Measurements from ENCODE around the gene LENG8. TPM values are rescaled to one million over a fixed set of nuclear protein-coding genes. Genes with fewer than 3 reads are reported as not detected.

The LENG8 gene
- total and polyA plus RNA-seq, 2 of the 13 experiments (the other 11 are each of a cell fraction or from before 2014, with no cell fraction given) = 14.3 to 41.9 TPM

DNA sequence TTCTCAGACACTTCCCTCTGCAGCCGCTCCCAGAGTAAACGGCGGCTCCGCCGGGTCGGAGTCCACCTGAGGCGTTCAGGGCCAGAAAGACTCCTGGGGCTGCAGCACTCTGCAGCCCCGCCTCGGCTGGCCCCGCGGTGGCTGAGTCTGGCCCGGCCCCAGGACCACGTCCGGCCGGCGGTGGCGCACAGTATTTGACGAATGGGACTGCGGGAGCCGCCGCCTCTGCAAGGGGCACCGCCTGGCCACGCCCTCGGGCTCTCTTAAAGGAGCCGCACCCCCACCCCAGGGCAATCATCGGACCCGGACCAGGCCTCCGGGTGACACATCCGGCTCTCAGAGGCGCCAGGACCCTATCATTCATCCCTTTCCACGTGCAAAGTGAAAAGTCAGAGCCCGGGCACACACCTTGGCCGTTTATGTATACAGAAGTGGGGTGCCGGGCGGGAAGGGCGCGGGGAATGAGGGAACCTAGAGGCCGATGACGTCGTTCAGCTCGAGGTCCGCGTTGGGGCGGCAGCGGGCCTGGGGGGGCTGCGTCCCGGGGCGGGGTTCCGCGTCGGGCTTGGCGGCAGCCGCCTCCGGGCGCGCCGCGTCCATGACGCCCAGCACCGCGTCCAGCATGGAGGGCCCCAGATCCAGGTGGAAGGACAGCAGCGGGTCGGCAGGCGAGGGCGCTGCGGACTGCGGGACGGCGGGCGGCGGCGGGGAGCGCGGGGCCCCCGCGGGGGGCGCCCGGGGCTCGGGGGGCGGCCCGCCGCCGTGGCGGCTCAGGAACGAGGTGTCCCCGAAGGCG, 15.8 kb downstream of the LENG8 start (continued):
- TF ChIP-seq ARHGAP35 (CRISPR knock-in tag; IDR thresholded peaks at IDR 0.05; ENCODE audit: borderline replicate concordance) = no peak
- 0 out of 2 replicates have a peak, but pooled peaks have one; percentile 17 for TF ChIP-seq KDM4B (CRISPR knock-in tag; IDR thresholded peaks at IDR 0.05)
- no peak for TF ChIP-seq ELF1 (CRISPR knock-in tag; IDR thresholded peaks at IDR 0.05)
- TF ChIP-seq, protein P1, sequence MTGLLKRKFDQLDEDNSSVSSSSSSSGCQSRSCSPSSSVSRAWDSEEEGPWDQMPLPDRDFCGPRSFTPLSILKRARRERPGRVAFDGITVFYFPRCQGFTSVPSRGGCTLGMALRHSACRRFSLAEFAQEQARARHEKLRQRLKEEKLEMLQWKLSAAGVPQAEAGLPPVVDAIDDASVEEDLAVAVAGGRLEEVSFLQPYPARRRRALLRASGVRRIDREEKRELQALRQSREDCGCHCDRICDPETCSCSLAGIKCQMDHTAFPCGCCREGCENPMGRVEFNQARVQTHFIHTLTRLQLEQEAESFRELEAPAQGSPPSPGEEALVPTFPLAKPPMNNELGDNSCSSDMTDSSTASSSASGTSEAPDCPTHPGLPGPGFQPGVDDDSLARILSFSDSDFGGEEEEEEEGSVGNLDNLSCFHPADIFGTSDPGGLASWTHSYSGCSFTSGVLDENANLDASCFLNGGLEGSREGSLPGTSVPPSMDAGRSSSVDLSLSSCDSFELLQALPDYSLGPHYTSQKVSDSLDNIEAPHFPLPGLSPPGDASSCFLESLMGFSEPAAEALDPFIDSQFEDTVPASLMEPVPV (CRISPR knock-in tag; IDR thresholded peaks at IDR 0.05) = peak; percentile 36; the same call in 1 of the 2 replicates
- TF ChIP-seq SMARCE1 (IDR thresholded peaks at IDR 0.05; ENCODE audit: borderline replicate concordance) = no peak
- peak; percentile 33; the same call in 1 of the 2 replicates for TF ChIP-seq ESRRA (CRISPR knock-in tag; IDR thresholded peaks at IDR 0.05; ENCODE audit: low read depth)
- TF ChIP-seq, protein P2, sequence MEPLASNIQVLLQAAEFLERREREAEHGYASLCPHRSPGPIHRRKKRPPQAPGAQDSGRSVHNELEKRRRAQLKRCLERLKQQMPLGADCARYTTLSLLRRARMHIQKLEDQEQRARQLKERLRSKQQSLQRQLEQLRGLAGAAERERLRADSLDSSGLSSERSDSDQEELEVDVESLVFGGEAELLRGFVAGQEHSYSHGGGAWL (CRISPR knock-in tag; IDR thresholded peaks at IDR 0.05) = no peak; the same call in 1 of the 2 replicates
- TF ChIP-seq RELA (CRISPR knock-in tag; IDR thresholded peaks at IDR 0.05) = 0 out of 2 replicates have a peak, but pooled peaks have one; percentile 12
- no peak for TF ChIP-seq ZNF234 (CRISPR knock-in tag; conservative IDR thresholded peaks at IDR 0.05)
- TF ChIP-seq ATF1 (CRISPR knock-in tag; IDR thresholded peaks at IDR 0.05) = peak; percentile 86
- TF ChIP-seq ZNF839 (CRISPR knock-in tag; IDR thresholded peaks at IDR 0.05; ENCODE audit: borderline replicate concordance) = 0 out of 2 replicates have a peak, but pooled peaks have one; percentile 75
- no peak for TF ChIP-seq MYNN (CRISPR knock-in tag; IDR thresholded peaks at IDR 0.05; ENCODE audit: low read depth)
- TF ChIP-seq, protein P3, sequence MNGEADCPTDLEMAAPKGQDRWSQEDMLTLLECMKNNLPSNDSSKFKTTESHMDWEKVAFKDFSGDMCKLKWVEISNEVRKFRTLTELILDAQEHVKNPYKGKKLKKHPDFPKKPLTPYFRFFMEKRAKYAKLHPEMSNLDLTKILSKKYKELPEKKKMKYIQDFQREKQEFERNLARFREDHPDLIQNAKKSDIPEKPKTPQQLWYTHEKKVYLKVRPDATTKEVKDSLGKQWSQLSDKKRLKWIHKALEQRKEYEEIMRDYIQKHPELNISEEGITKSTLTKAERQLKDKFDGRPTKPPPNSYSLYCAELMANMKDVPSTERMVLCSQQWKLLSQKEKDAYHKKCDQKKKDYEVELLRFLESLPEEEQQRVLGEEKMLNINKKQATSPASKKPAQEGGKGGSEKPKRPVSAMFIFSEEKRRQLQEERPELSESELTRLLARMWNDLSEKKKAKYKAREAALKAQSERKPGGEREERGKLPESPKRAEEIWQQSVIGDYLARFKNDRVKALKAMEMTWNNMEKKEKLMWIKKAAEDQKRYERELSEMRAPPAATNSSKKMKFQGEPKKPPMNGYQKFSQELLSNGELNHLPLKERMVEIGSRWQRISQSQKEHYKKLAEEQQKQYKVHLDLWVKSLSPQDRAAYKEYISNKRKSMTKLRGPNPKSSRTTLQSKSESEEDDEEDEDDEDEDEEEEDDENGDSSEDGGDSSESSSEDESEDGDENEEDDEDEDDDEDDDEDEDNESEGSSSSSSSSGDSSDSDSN (CRISPR knock-in tag; IDR thresholded peaks at IDR 0.05) = peak; percentile 94
- peak; percentile 11; the same call in 1 of the 2 replicates for TF ChIP-seq SALL1 (CRISPR knock-in tag; IDR thresholded peaks at IDR 0.05)
- no peak for TF ChIP-seq MATR3 (CRISPR knock-in tag; IDR thresholded peaks at IDR 0.05)
- TF ChIP-seq, protein P4, sequence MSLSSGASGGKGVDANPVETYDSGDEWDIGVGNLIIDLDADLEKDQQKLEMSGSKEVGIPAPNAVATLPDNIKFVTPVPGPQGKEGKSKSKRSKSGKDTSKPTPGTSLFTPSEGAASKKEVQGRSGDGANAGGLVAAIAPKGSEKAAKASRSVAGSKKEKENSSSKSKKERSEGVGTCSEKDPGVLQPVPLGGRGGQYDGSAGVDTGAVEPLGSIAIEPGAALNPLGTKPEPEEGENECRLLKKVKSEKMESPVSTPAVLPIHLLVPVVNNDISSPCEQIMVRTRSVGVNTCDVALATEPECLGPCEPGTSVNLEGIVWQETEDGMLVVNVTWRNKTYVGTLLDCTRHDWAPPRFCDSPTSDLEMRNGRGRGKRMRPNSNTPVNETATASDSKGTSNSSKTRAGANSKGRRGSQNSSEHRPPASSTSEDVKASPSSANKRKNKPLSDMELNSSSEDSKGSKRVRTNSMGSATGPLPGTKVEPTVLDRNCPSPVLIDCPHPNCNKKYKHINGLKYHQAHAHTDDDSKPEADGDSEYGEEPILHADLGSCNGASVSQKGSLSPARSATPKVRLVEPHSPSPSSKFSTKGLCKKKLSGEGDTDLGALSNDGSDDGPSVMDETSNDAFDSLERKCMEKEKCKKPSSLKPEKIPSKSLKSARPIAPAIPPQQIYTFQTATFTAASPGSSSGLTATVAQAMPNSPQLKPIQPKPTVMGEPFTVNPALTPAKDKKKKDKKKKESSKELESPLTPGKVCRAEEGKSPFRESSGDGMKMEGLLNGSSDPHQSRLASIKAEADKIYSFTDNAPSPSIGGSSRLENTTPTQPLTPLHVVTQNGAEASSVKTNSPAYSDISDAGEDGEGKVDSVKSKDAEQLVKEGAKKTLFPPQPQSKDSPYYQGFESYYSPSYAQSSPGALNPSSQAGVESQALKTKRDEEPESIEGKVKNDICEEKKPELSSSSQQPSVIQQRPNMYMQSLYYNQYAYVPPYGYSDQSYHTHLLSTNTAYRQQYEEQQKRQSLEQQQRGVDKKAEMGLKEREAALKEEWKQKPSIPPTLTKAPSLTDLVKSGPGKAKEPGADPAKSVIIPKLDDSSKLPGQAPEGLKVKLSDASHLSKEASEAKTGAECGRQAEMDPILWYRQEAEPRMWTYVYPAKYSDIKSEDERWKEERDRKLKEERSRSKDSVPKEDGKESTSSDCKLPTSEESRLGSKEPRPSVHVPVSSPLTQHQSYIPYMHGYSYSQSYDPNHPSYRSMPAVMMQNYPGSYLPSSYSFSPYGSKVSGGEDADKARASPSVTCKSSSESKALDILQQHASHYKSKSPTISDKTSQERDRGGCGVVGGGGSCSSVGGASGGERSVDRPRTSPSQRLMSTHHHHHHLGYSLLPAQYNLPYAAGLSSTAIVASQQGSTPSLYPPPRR (CRISPR knock-in tag; IDR thresholded peaks at IDR 0.05; ENCODE audit: borderline replicate concordance) = peak; percentile 65; the same call in 1 of the 2 replicates
- TF ChIP-seq, protein P5, sequence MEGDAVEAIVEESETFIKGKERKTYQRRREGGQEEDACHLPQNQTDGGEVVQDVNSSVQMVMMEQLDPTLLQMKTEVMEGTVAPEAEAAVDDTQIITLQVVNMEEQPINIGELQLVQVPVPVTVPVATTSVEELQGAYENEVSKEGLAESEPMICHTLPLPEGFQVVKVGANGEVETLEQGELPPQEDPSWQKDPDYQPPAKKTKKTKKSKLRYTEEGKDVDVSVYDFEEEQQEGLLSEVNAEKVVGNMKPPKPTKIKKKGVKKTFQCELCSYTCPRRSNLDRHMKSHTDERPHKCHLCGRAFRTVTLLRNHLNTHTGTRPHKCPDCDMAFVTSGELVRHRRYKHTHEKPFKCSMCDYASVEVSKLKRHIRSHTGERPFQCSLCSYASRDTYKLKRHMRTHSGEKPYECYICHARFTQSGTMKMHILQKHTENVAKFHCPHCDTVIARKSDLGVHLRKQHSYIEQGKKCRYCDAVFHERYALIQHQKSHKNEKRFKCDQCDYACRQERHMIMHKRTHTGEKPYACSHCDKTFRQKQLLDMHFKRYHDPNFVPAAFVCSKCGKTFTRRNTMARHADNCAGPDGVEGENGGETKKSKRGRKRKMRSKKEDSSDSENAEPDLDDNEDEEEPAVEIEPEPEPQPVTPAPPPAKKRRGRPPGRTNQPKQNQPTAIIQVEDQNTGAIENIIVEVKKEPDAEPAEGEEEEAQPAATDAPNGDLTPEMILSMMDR (CRISPR knock-in tag; IDR thresholded peaks at IDR 0.05) = peak; percentile 41; the same call in 1 of the 2 replicates

Data from HepG2 (cell line).